ENCODE results near the gene CEACAM1. TPM values are rescaled to one million over a fixed set of nuclear protein-coding genes. Genes with fewer than 3 reads are reported as not detected.

The CEACAM1 gene
- polyA plus RNA-seq, 4 donors, result 10.0 to 15.3 (median 12.8) TPM

Other genes with a start within 250 kb of the CEACAM1 start
- 1 to 10 TPM; 1.4 to 2.9 (median 2.1) TPM for gene PRR19, start 226.3 kb downstream of the CEACAM1 start, polyA plus RNA-seq (ENCODE audit: insufficient read length in 4 of 4)
- gene PAFAH1B3, start 225.9 kb downstream of the CEACAM1 start, polyA plus RNA-seq (ENCODE audit: insufficient read length in 4 of 4), result 100 to 1,000 TPM in 1 of 4 donors, 10 to 100 TPM in 3; 66.3 to 106 (median 86.4) TPM
- gene TMEM145, start 215.2 kb downstream of the CEACAM1 start, polyA plus RNA-seq (ENCODE audit: insufficient read length in 4 of 4), result 1 to 10 TPM in 1 of 4 donors, under 1 TPM in 3; 0.75 to 1.2 (median 0.90) TPM
- 10 to 100 TPM; 35.3 to 49.2 (median 40.7) TPM for gene MEGF8, start 202.8 kb downstream of the CEACAM1 start, polyA plus RNA-seq (ENCODE audit: insufficient read length in 4 of 4)
- gene CNFN, start 138.2 kb downstream of the CEACAM1 start, polyA plus RNA-seq (ENCODE audit: insufficient read length in 4 of 4), result 1 to 10 TPM; 1.1 to 2.3 (median 1.8) TPM
- 10 to 100 TPM in 3 of 4 donors, 1 to 10 TPM in 1; 9.6 to 17.1 (median 13.2) TPM for gene LIPE, start 101.1 kb downstream of the CEACAM1 start, polyA plus RNA-seq (ENCODE audit: insufficient read length in 4 of 4)
- gene CXCL17, start 85.5 kb downstream of the CEACAM1 start, polyA plus RNA-seq (ENCODE audit: insufficient read length in 4 of 4), result under 1 TPM in 3 of 4 donors, not detected in 1; 0.16 to 0.24 (median 0.20) TPM
- gene CEACAM8, start 66.4 kb upstream of the CEACAM1 start, polyA plus RNA-seq (ENCODE audit: insufficient read length in 4 of 4), result under 1 TPM in 2 of 4 donors, not detected in 2; 0.09 to 0.25 TPM
- gene PSG3, start 212.0 kb upstream of the CEACAM1 start, polyA plus RNA-seq (ENCODE audit: insufficient read length in 4 of 4), result under 1 TPM in 2 of 4 donors, not detected in 2; 0.09 to 0.16 TPM
- under 1 TPM in 1 of 4 donors, not detected in 3; 0.11 TPM for gene PSG8, start 237.2 kb upstream of the CEACAM1 start, polyA plus RNA-seq (ENCODE audit: insufficient read length in 4 of 4)

Measured in left renal cortex interstitium (tissue), 4 donors.